Measurements from ENCODE around the gene MON2. TPM values are rescaled to one million over a fixed set of nuclear protein-coding genes. Genes with fewer than 3 reads are reported as not detected.
A peak's percentile ranks its signal among the peaks of the same experiment; 100 is the strongest.

Gene MON2
- total and polyA plus RNA-seq, 2 donors (not counting 1 experiment from before 2014, with no cell fraction given): 12.3 to 43.8 TPM

- Histone ChIP-seq H3K9me3 (ENCODE audit: control insufficient read depth, insufficient read depth, low read depth, low read length) (no peaks in the 10 kb centered on the region), H3K9ac (ENCODE audit: insufficient read depth, low read length) (no peak overlapping the region), H3K79me2 (ENCODE audit: control insufficient read depth, insufficient read depth, low read length) (no peaks in the 10 kb centered on the region), H3K27me3 (ENCODE audit: control insufficient read depth, insufficient read depth, low read length) (no peaks in the 10 kb centered on the region), H3K4me1 (ENCODE audit: control insufficient read depth, extremely low read depth, insufficient read depth, low read length) (no peaks in the 10 kb centered on the region), H3K36me3 (ENCODE audit: control insufficient read depth, insufficient read depth, low read length) (no peaks in the 10 kb centered on the region), H3K27ac (ENCODE audit: insufficient read depth, low read length) (no peak overlapping the region), H4K20me1 (ENCODE audit: control insufficient read depth, extremely low read depth, insufficient read depth, low read length) (no peaks in the 10 kb centered on the region), H3K4me2 (ENCODE audit: extremely low read depth, insufficient read depth, low read length) (no peak overlapping the region), H2AFZ (ENCODE audit: low read length) (no peak overlapping the region), H3K4me3 (replicated peaks in 1 of 4; ENCODE audit: control extremely low read depth in 1 of 4, insufficient read depth in 1 of 4, low read depth in 3 of 4, low read length in 4 of 4) (no peak overlapping the region)
- no peak for DNase-seq (ENCODE audit: low read depth in 2 of 2)
- TF ChIP-seq CTCF (conservative IDR thresholded peaks at IDR 0.05 in 1 of 2, IDR thresholded peaks at IDR 0.05 in 1 of 2; ENCODE audit: low read depth in 1 of 2, low read length in 2 of 2): no peak
- TF ChIP-seq EZH2 (IDR thresholded peaks at IDR 0.05; ENCODE audit: low read length, missing control alignments): no peak
Observed at GRCh38 chr12:62622177-62622576, 155.6 kb downstream of the MON2 start.

DNA sequence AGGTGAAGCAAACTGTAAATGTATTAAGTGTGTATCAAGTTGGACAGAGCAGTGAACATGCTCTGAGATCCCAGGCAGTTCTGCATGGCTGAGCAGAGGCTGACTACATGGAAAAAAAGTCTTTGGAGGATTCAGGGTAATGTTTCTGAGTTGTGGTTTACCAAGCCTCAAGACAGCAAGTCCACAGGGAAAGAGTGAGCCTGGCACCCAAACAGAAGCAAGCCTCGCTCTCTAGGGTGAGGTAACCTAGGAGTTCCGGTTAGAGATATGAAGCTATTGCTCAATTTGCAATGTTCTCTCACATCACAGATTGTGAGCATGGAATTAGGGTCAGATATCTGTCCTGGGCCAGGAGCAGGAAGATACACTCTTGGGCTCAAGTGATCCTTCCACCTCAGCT, 158.6 kb downstream of the MON2 start:
- H4K20me1 ChIP-seq (ENCODE audit: control insufficient read depth, extremely low read depth, insufficient read depth, low read length): no peaks in the 10 kb centered on the region
- no peaks in the 10 kb centered on the region for H3K4me1 ChIP-seq (ENCODE audit: control insufficient read depth, extremely low read depth, insufficient read depth, low read length)
- peak in 1 of 2 donors; percentile 72 for DNase-seq (ENCODE audit: low read depth in 2 of 2)
- H3K36me3 ChIP-seq (ENCODE audit: control insufficient read depth, insufficient read depth, low read length): no peaks in the 10 kb centered on the region
- no peak overlapping the region for H3K4me2 ChIP-seq (ENCODE audit: extremely low read depth, insufficient read depth, low read length)
- no peak overlapping the region for H3K27ac ChIP-seq (ENCODE audit: insufficient read depth, low read length)
- H3K9ac ChIP-seq (ENCODE audit: insufficient read depth, low read length): no peak overlapping the region
- H3K9me3 ChIP-seq (ENCODE audit: control insufficient read depth, insufficient read depth, low read depth, low read length): no peaks in the 10 kb centered on the region
- H3K27me3 ChIP-seq (ENCODE audit: control insufficient read depth, insufficient read depth, low read length): no peaks in the 10 kb centered on the region
- H3K79me2 ChIP-seq (ENCODE audit: control insufficient read depth, insufficient read depth, low read length): no peaks in the 10 kb centered on the region
- no peak overlapping the region for H3K4me3 ChIP-seq (replicated peaks in 1 of 4; ENCODE audit: control extremely low read depth in 1 of 4, insufficient read depth in 1 of 4, low read depth in 3 of 4, low read length in 4 of 4)
- TF ChIP-seq EZH2 (IDR thresholded peaks at IDR 0.05; ENCODE audit: low read length, missing control alignments) (no peak), CTCF (conservative IDR thresholded peaks at IDR 0.05 in 1 of 2, IDR thresholded peaks at IDR 0.05 in 1 of 2; ENCODE audit: low read depth in 1 of 2, low read length in 2 of 2) (no peak)
- no peak overlapping the region for H2AFZ ChIP-seq (ENCODE audit: low read length)

DNA sequence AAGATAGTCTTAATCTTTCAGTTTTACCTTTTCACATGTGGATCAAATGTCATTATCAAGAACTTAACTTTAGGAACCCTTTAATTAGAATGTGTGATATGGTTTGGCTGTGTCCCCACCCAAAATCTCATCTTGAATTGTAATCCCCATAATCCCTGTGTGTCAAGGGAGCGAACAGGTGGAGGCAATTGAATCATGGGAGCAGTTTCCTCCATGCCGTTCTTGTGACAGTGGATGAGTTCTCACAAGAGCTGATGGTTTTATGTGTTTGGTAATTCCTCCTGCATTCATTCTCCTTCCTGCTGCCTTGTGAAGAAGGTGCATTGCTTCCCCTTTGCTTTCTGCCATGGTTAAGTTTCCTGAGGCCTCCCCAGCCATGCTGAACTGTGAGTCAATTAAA, 160.6 kb downstream of the MON2 start:
- Histone ChIP-seq H3K4me2 (ENCODE audit: extremely low read depth, insufficient read depth, low read length) (no peak overlapping the region), H2AFZ (ENCODE audit: low read length) (no peak overlapping the region), H3K4me3 (replicated peaks in 1 of 4; ENCODE audit: control extremely low read depth in 1 of 4, insufficient read depth in 1 of 4, low read depth in 3 of 4, low read length in 4 of 4) (no peak overlapping the region), H3K9ac (ENCODE audit: insufficient read depth, low read length) (no peak overlapping the region), H3K79me2 (ENCODE audit: control insufficient read depth, insufficient read depth, low read length) (no peaks in the 10 kb centered on the region), H3K4me1 (ENCODE audit: control insufficient read depth, extremely low read depth, insufficient read depth, low read length) (peaks cover 3% of the 10 kb centered on the region), H4K20me1 (ENCODE audit: control insufficient read depth, extremely low read depth, insufficient read depth, low read length) (no peaks in the 10 kb centered on the region), H3K36me3 (ENCODE audit: control insufficient read depth, insufficient read depth, low read length) (no peaks in the 10 kb centered on the region), H3K27ac (ENCODE audit: insufficient read depth, low read length) (no peak overlapping the region), H3K27me3 (ENCODE audit: control insufficient read depth, insufficient read depth, low read length) (no peaks in the 10 kb centered on the region), H3K9me3 (ENCODE audit: control insufficient read depth, insufficient read depth, low read depth, low read length) (no peaks in the 10 kb centered on the region)
- DNase-seq (ENCODE audit: low read depth in 2 of 2): no peak
- TF ChIP-seq EZH2 (IDR thresholded peaks at IDR 0.05; ENCODE audit: low read length, missing control alignments) (no peak), CTCF (conservative IDR thresholded peaks at IDR 0.05 in 1 of 2, IDR thresholded peaks at IDR 0.05 in 1 of 2; ENCODE audit: low read depth in 1 of 2, low read length in 2 of 2) (no peak)
